GM12891 (cell line): Measurements from ENCODE around the gene SUCLA2.

Experiments used
- PAX5 ChIP-seq: IDR thresholded peaks from 2 replicates; pipeline ENCODE4 v1.6.1; 2011; ENCODE audit warnings: low read length, moderate library complexity, mild to moderate bottlenecking; ENCODE audit not compliant: insufficient read depth, severe bottlenecking
- POLR2A ChIP-seq: IDR thresholded peaks from 2 replicates; pipeline ENCODE4 v1.6.1; 2011; ENCODE audit warnings: low read depth, low read length, control low read depth
- POLR2AphosphoS5 ChIP-seq: IDR thresholded peaks from 2 replicates; pipeline ENCODE4 v1.6.1; 2011; ENCODE audit warnings: low read depth, low read length, control low read depth
- POU2F2 ChIP-seq: IDR thresholded peaks from 2 replicates; pipeline ENCODE4 v1.6.1; 2011; ENCODE audit warnings: low read depth, mild to moderate bottlenecking, control low read depth, low read length, moderate library complexity
- SPI1 ChIP-seq: IDR thresholded peaks from 2 replicates; pipeline ENCODE4 v1.6.1; 2011; ENCODE audit warnings: low read depth, low read length, control low read depth
- TAF1 ChIP-seq: IDR thresholded peaks from 2 replicates; pipeline ENCODE4 v1.6.1; 2011; ENCODE audit warnings: low read depth, low read length, control low read depth

- TF ChIP-seq POLR2A (no peak), SPI1 (no peak), POU2F2 (no peak), TAF1 (no peak), POLR2AphosphoS5 (no peak), PAX5 (no peak)
Measured at GRCh38 chr13:47893527-47893926, 107.5 kb downstream of the SUCLA2 start.
